HG03521 (cell line): Measurements from ENCODE around the gene SMYD3.

Experiments used
- ATAC-seq: cut with Tn5 transposase; IDR thresholded peaks from one replicate; pipeline ENCODE4 v1.9.1; 2021; ENCODE audit warnings: mild to moderate bottlenecking, moderate library complexity; ENCODE audit not compliant: unreplicated experiment

The SMYD3 gene

GRCh38 chr1:246506674-246507481 is at the start of gene SMYD3:
Gene SMYD3 (minus strand): TSS chr1:246507279.
- ATAC-seq: peak; percentile 87

GRCh38 chr1:246554201-246554600 is 47.1 kb upstream of the SMYD3 start:
- no peak for ATAC-seq

- ATAC-seq: no peak
Measured at GRCh38 chr1:246552110-246552509, 45.0 kb upstream of the SMYD3 start.

GRCh38 chr1:246550402-246550801 is 43.3 kb upstream of the SMYD3 start:
- no peak for ATAC-seq

GRCh38 chr1:246549665-246550064 is 42.6 kb upstream of the SMYD3 start:
- ATAC-seq: no peak

GRCh38 chr1:246544001-246544400 is 36.9 kb upstream of the SMYD3 start:
- ATAC-seq: no peak

GRCh38 chr1:246540738-246541491 is 33.8 kb upstream of the SMYD3 start:
- ATAC-seq: no peak

- no peak for ATAC-seq
Measured at GRCh38 chr1:246537887-246538286, 30.8 kb upstream of the SMYD3 start.

- no peak for ATAC-seq
Measured at GRCh38 chr1:246537441-246537840, 30.4 kb upstream of the SMYD3 start.

- ATAC-seq: no peak
Measured at GRCh38 chr1:246534114-246534513, 27.0 kb upstream of the SMYD3 start.

GRCh38 chr1:246533371-246533905 is 26.4 kb upstream of the SMYD3 start:
- ATAC-seq: no peak

- no peak for ATAC-seq
Measured at GRCh38 chr1:246532519-246532918, 25.4 kb upstream of the SMYD3 start.

GRCh38 chr1:246530482-246530881 is 23.4 kb upstream of the SMYD3 start:
- ATAC-seq: no peak

- ATAC-seq: no peak
Measured at GRCh38 chr1:246528933-246529731, 22.1 kb upstream of the SMYD3 start.

GRCh38 chr1:246527402-246528088 is 20.5 kb upstream of the SMYD3 start:
- peak; percentile 63 for ATAC-seq

GRCh38 chr1:246526915-246527314 is 19.8 kb upstream of the SMYD3 start:
- ATAC-seq: no peak

- no peak for ATAC-seq
Measured at GRCh38 chr1:246526380-246526779, 19.3 kb upstream of the SMYD3 start.

- no peak for ATAC-seq
Measured at GRCh38 chr1:246519514-246519913, 12.4 kb upstream of the SMYD3 start.

GRCh38 chr1:246518456-246519205 is 11.6 kb upstream of the SMYD3 start:
- no peak for ATAC-seq

GRCh38 chr1:246517391-246517790 is 10.3 kb upstream of the SMYD3 start:
- no peak for ATAC-seq
